AG04450 (cell line): ENCODE results near the gene DPP6. TPM values are rescaled to one million over a fixed set of nuclear protein-coding genes. Genes with fewer than 3 reads are reported as not detected.

ENCODE experiments used
- CTCF ChIA-PET: fragments of 300-600, 350-600 bp; formaldehyde crosslinking; extraction: SDS; loops from one replicate; lab custom pipeline; 2022; ENCODE audit warnings: antibody characterized with exemption, inconsistent platforms; lab: Charles Lee
- POLR2A ChIA-PET: fragments of 350-600 bp; formaldehyde crosslinking; extraction: SDS; loops from one replicate; lab custom pipeline; 2021; ENCODE audit warnings: antibody characterized with exemption, inconsistent platforms; lab: Yijun Ruan, JAX
- DNase-seq: peaks from one replicate; pipeline ENCODE4 v3.0.0-alpha.2; 2011; ENCODE audit warnings: low read depth, low spot score
- H3K27ac ChIP-seq: one replicate; pipeline ENCODE4 v1.5.1; 2012; ENCODE audit warnings: low read depth, low read length, control low read depth
- H3K27me3 ChIP-seq: one replicate; pipeline ENCODE4 v1.6.0; 2012; ENCODE audit warnings: low read length; ENCODE audit not compliant: control insufficient read depth, insufficient read depth
- H3K4me3 ChIP-seq: 2 replicates; pipeline ENCODE4 v1.5.1; 2011; ENCODE audit warnings: mild to moderate bottlenecking, low read depth, low read length, control low read depth
- H3K9me3 ChIP-seq: 2 replicates; pipeline ENCODE4 v1.5.1; 2012; ENCODE audit warnings: low read length; ENCODE audit not compliant: control insufficient read depth, insufficient read depth
- CTCF ChIP-seq: IDR thresholded peaks from 2 replicates; pipeline ENCODE4 v1.5.1; 2011; ENCODE audit warnings: low read depth, low read length, control low read depth, inconsistent platforms
- polyA plus RNA-seq: library from polyadenylated mRNA; depleted of rRNA; stranded (reverse); fragments of >200 nt; gene quantifications from 2 replicates; pipeline ENCODE4 v1.2.3, GENCODE V29; 2011

Gene DPP6
- polyA plus RNA-seq, 1 experiment, result not detected

GRCh38 chr7:154302380-154302779 lies 250.2 kb downstream of the DPP6 start:
- Histone ChIP-seq H3K9me3 (peaks cover 73% of the 10 kb centered on the region), H3K27me3 (no peaks in the 10 kb centered on the region), H3K4me3 (no peak overlapping the region), H3K27ac (no peak overlapping the region)
- no peak for DNase-seq
- ChIA-PET POLR2A (no interaction called here), CTCF (no interaction called here)
- TF ChIP-seq CTCF, result no peak

GRCh38 chr7:154304231-154304630 lies 252.0 kb downstream of the DPP6 start:
- H3K4me3 ChIP-seq, result no peak overlapping the region
- ChIA-PET POLR2A (no interaction called here), CTCF (no interaction called here)
- no peak for DNase-seq
- H3K27ac ChIP-seq, result no peak overlapping the region
- peaks cover 58% of the 10 kb centered on the region for H3K9me3 ChIP-seq
- H3K27me3 ChIP-seq, result no peaks in the 10 kb centered on the region
- no peak for TF ChIP-seq CTCF

GRCh38 chr7:154304740-154305700 lies 252.8 kb downstream of the DPP6 start:
- H3K9me3 ChIP-seq, result peaks cover 57% of the 10 kb centered on the region
- H3K4me3 ChIP-seq, result no peak overlapping the region
- H3K27ac ChIP-seq, result no peak overlapping the region
- DNase-seq, result no peak
- POLR2A ChIA-PET, result no interaction called here
- CTCF ChIA-PET, result no interaction called here
- TF ChIP-seq CTCF, result no peak
- no peaks in the 10 kb centered on the region for H3K27me3 ChIP-seq

- no peak for DNase-seq
- no peak overlapping the region for H3K27ac ChIP-seq
- ChIA-PET POLR2A (no interaction called here), CTCF (no interaction called here)
- TF ChIP-seq CTCF, result no peak
- H3K9me3 ChIP-seq, result peaks cover 53% of the 10 kb centered on the region
- H3K4me3 ChIP-seq, result no peak overlapping the region
- H3K27me3 ChIP-seq, result no peaks in the 10 kb centered on the region
Observed at GRCh38 chr7:154306036-154306435, 253.8 kb downstream of the DPP6 start.

GRCh38 chr7:154308928-154309327 lies 256.7 kb downstream of the DPP6 start:
- CTCF ChIA-PET, result no interaction called here
- DNase-seq, result no peak
- POLR2A ChIA-PET, result no interaction called here

More at GRCh38 chr7:154308928-154309327, 256.7 kb downstream of the DPP6 start:
- no peaks in the 10 kb centered on the region for H3K27me3 ChIP-seq
- TF ChIP-seq CTCF, result no peak
- no peak overlapping the region for H3K4me3 ChIP-seq
- no peak overlapping the region for H3K27ac ChIP-seq
- H3K9me3 ChIP-seq, result peaks cover 45% of the 10 kb centered on the region
